ENCODE measurements around the gene DCTPP1.

GRCh38 chr16:30401768-30402425 lies 27.9 kb downstream of the DCTPP1 start:
- no peak for TF ChIP-seq CSDC2 (CRISPR knock-in tag; IDR thresholded peaks at IDR 0.05)
- no peak for TF ChIP-seq PATZ1 (CRISPR knock-in tag; IDR thresholded peaks at IDR 0.05; ENCODE audit: borderline replicate concordance)
- TF ChIP-seq RARB (CRISPR knock-in tag; IDR thresholded peaks at IDR 0.05): no peak
- TF ChIP-seq BACH2 (CRISPR knock-in tag; IDR thresholded peaks at IDR 0.05; ENCODE audit: borderline replicate concordance): no peak
- no peak for TF ChIP-seq GLIS3 (CRISPR knock-in tag; IDR thresholded peaks at IDR 0.05)
- TF ChIP-seq ESRRG (CRISPR knock-in tag; IDR thresholded peaks at IDR 0.05): no peak
- TF ChIP-seq TOX (CRISPR knock-in tag; IDR thresholded peaks at IDR 0.05; ENCODE audit: borderline replicate concordance): no peak
- TF ChIP-seq OSR1 (CRISPR knock-in tag; IDR thresholded peaks at IDR 0.05): no peak
- TF ChIP-seq CREB5 (CRISPR knock-in tag; IDR thresholded peaks at IDR 0.05; ENCODE audit: low read depth): no peak
- no peak for TF ChIP-seq PPARA (CRISPR knock-in tag; IDR thresholded peaks at IDR 0.05; ENCODE audit: borderline replicate concordance)
- TF ChIP-seq TCF4 (CRISPR knock-in tag; IDR thresholded peaks at IDR 0.05; ENCODE audit: borderline replicate concordance): no peak
